ENCODE data around the gene PHLDA3. TPM values are rescaled to one million over a fixed set of nuclear protein-coding genes. Genes with fewer than 3 reads are reported as not detected.
A peak's percentile ranks its signal among the peaks of the same experiment; 100 is the strongest.

The PHLDA3 gene
- total and polyA plus RNA-seq, 2 of the 13 experiments (the other 11 are each of a cell fraction or from before 2014, with no cell fraction given): 16.7 to 33.6 TPM

DNA sequence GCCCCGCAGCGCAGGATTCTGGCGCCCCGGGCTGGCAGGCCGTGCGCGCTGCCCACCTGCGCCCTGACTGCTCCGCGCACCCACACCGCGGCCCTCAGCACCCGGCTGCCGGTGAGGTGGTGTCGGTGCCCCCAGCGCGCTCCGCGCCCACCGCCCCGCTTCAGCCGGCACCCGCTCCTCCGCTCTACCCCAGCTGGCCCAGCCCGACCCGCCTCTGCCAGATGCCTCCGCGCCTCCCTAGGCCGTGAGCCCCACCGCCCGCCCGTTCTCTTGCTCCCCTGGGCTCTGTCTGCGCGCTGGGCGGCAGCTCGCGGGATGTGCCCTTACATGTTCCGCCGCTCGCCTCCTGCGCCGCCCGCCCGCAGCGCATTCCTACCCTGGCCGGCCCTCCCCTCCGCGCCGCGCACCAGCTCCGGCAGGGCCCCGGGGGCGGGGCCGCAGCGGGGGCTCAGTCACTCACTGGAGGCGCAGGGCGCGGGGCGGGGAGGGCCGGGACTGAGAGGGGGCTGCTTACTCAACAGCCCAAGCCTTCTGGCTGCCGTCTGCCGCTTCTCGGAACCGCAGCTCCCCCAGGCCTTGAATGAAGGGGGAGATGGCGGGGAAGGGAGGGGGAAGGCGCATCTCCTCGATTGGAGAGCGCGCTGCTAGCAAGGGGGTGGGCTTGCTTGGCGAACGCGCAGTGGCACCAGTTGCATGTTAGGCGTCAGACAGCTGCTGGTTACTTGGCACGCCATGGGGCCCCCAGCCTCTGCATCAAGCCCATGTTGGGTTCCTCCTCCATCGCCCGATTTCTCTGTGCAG is at the start of gene PHLDA3 (continued):
- TF ChIP-seq CAMTA2 (CRISPR knock-in tag; IDR thresholded peaks at IDR 0.05; ENCODE audit: borderline replicate concordance) (0 out of 2 replicates have a peak, but pooled peaks have one; percentile 12), KLF9 (CRISPR knock-in tag; IDR thresholded peaks at IDR 0.05; ENCODE audit: low read depth) (no peak), KDM5A (IDR thresholded peaks at IDR 0.05; ENCODE audit: borderline replicate concordance, low read length) (no peak), ZNF224 (CRISPR knock-in tag; IDR thresholded peaks at IDR 0.05) (no peak; the same call in 1 of the 2 replicates), SRF (IDR thresholded peaks at IDR 0.05; ENCODE audit: low read depth, low read length) (no peak), ZNF383 (CRISPR knock-in tag; IDR thresholded peaks at IDR 0.05; ENCODE audit: borderline replicate concordance) (no peak), ZNF280D (CRISPR knock-in tag; IDR thresholded peaks at IDR 0.05) (0 out of 2 replicates have a peak, but pooled peaks have one; percentile 26), ZNF766 (CRISPR knock-in tag; IDR thresholded peaks at IDR 0.05; ENCODE audit: borderline replicate concordance) (no peak), ZIK1 (CRISPR knock-in tag; IDR thresholded peaks at IDR 0.05; ENCODE audit: borderline replicate concordance, low read depth) (peak; percentile 52; the same call in 1 of the 2 replicates), POLR2G (IDR thresholded peaks at IDR 0.05; ENCODE audit: low read depth, low read length) (peak; percentile 89), ZNF749 (CRISPR knock-in tag; IDR thresholded peaks at IDR 0.05; ENCODE audit: borderline replicate concordance) (no peak; the same call in 1 of the 2 replicates), MAFG (CRISPR knock-in tag; IDR thresholded peaks at IDR 0.05) (0 out of 2 replicates have a peak, but pooled peaks have one; percentile 30), FOXO1 (CRISPR knock-in tag; IDR thresholded peaks at IDR 0.05) (no peak), MAZ (IDR thresholded peaks at IDR 0.05; ENCODE audit: borderline replicate concordance, low read depth, low read length) (peak; percentile 57; the same call in 1 of the 2 replicates), MAZ (CRISPR knock-in tag; IDR thresholded peaks at IDR 0.05; ENCODE audit: low read depth) (peak; percentile 97), RFX3 (CRISPR knock-in tag; IDR thresholded peaks at IDR 0.05) (no peak), POGK (CRISPR knock-in tag; conservative IDR thresholded peaks at IDR 0.05) (peak; percentile 85; the same call in 1 of the 2 replicates)
- TF ChIP-seq, protein P1, sequence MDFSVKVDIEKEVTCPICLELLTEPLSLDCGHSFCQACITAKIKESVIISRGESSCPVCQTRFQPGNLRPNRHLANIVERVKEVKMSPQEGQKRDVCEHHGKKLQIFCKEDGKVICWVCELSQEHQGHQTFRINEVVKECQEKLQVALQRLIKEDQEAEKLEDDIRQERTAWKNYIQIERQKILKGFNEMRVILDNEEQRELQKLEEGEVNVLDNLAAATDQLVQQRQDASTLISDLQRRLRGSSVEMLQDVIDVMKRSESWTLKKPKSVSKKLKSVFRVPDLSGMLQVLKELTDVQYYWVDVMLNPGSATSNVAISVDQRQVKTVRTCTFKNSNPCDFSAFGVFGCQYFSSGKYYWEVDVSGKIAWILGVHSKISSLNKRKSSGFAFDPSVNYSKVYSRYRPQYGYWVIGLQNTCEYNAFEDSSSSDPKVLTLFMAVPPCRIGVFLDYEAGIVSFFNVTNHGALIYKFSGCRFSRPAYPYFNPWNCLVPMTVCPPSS (IDR thresholded peaks at IDR 0.05): no peak
- TF ChIP-seq, protein P2, sequence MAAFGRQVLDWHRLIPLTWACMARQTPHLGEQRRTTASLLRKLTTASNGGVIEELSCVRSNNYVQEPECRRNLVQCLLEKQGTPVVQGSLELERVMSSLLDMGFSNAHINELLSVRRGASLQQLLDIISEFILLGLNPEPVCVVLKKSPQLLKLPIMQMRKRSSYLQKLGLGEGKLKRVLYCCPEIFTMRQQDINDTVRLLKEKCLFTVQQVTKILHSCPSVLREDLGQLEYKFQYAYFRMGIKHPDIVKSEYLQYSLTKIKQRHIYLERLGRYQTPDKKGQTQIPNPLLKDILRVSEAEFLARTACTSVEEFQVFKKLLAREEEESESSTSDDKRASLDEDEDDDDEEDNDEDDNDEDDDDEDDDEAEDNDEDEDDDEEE (CRISPR knock-in tag; IDR thresholded peaks at IDR 0.05): no peak
- TF ChIP-seq, protein P3, sequence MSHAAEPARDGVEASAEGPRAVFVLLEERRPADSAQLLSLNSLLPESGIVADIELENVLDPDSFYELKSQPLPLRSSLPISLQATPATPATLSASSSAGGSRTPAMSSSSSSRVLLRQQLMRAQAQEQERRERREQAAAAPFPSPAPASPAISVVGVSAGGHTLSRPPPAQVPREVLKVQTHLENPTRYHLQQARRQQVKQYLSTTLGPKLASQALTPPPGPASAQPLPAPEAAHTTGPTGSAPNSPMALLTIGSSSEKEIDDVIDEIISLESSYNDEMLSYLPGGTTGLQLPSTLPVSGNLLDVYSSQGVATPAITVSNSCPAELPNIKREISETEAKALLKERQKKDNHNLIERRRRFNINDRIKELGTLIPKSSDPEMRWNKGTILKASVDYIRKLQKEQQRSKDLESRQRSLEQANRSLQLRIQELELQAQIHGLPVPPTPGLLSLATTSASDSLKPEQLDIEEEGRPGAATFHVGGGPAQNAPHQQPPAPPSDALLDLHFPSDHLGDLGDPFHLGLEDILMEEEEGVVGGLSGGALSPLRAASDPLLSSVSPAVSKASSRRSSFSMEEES (CRISPR knock-in tag; IDR thresholded peaks at IDR 0.05): 0 out of 2 replicates have a peak, but pooled peaks have one; percentile 14
